ENCODE data around the gene OR7A10. TPM values are rescaled to one million over a fixed set of nuclear protein-coding genes. Genes with fewer than 3 reads are reported as not detected.
A peak's percentile ranks its signal among the peaks of the same experiment; 100 is the strongest.
"Not testable (repeated sequence)": the region's sequence is repeated elsewhere in the genome, so short reads cannot be mapped to it uniquely, and the experiment has no call there.

The OR7A10 gene
- total RNA-seq, 4 donors from 2014 or later, result not detected

- no peak overlapping the region for H3K27ac ChIP-seq (replicated peaks in 1 of 4)
- TF ChIP-seq EP300 (IDR thresholded peaks at IDR 0.05), result no peak
- TF ChIP-seq POLR2A (IDR thresholded peaks at IDR 0.05; ENCODE audit: low read depth), result no peak
- TF ChIP-seq CTCF (IDR thresholded peaks at IDR 0.05), result no peak
- TF ChIP-seq POLR2AphosphoS5 (IDR thresholded peaks at IDR 0.05), result no peak
- no peaks in the 10 kb centered on the region for H3K9me3 ChIP-seq
- H3K27me3 ChIP-seq, result no peaks in the 10 kb centered on the region
- 89% methylated on average over 3 of the region's 3 CpGs for WGBS
- DNase-seq (ENCODE audit: extremely low spot score), result no peak
- H3K4me1 ChIP-seq, result no peaks in the 10 kb centered on the region
- H3K4me3 ChIP-seq, result no peak overlapping the region
- intact Hi-C loops (cut with DNase I), result no loop called here
- no peaks in the 10 kb centered on the region for H3K36me3 ChIP-seq
These were observed 44.0 kb downstream of the OR7A10 start for GRCh38 chr19:14804765-14805164.

- no peaks in the 10 kb centered on the region for H3K36me3 ChIP-seq
- no peaks in the 10 kb centered on the region for H3K4me1 ChIP-seq
- no peak overlapping the region for H3K4me3 ChIP-seq
- H3K27me3 ChIP-seq, result no peaks in the 10 kb centered on the region
- TF ChIP-seq EP300 (IDR thresholded peaks at IDR 0.05), result no peak
- H3K9me3 ChIP-seq, result no peaks in the 10 kb centered on the region
- intact Hi-C loops (cut with DNase I), result no loop called here
- H3K27ac ChIP-seq (replicated peaks in 1 of 4), result no peak overlapping the region
- DNase-seq (ENCODE audit: extremely low spot score), result no peak
- WGBS, result 75% methylated on average over 5 of the region's 5 CpGs
These were observed 50.0 kb downstream of the OR7A10 start for GRCh38 chr19:14798760-14799159.

GRCh38 chr19:14796021-14796420, 52.7 kb downstream of the OR7A10 start:
- DNase-seq (ENCODE audit: extremely low spot score), result peak; percentile 21
- TF ChIP-seq POLR2A (IDR thresholded peaks at IDR 0.05; ENCODE audit: low read depth), result no peak
- no peak for TF ChIP-seq EP300 (IDR thresholded peaks at IDR 0.05)
- TF ChIP-seq CTCF (IDR thresholded peaks at IDR 0.05), result no peak
- TF ChIP-seq POLR2AphosphoS5 (IDR thresholded peaks at IDR 0.05), result no peak
- Histone ChIP-seq H3K9me3 (no peaks in the 10 kb centered on the region), H3K27ac (replicated peaks in 1 of 4) (no peak overlapping the region), H3K4me1 (no peaks in the 10 kb centered on the region), H3K27me3 (no peaks in the 10 kb centered on the region), H3K4me3 (no peak overlapping the region), H3K36me3 (no peaks in the 10 kb centered on the region)
- 92% methylated on average over 11 of the region's 11 CpGs for WGBS
- intact Hi-C loops (cut with DNase I), result no loop called here

- intact Hi-C loops (cut with DNase I), result no loop called here
- TF ChIP-seq EP300 (IDR thresholded peaks at IDR 0.05) (no peak), POLR2A (IDR thresholded peaks at IDR 0.05; ENCODE audit: low read depth) (no peak), CTCF (IDR thresholded peaks at IDR 0.05) (no peak), POLR2AphosphoS5 (IDR thresholded peaks at IDR 0.05) (no peak)
These were observed 53.5 kb downstream of the OR7A10 start for GRCh38 chr19:14795078-14795721.

GRCh38 chr19:14792250-14792649, 56.5 kb downstream of the OR7A10 start:
- H3K36me3 ChIP-seq; DNase-seq (ENCODE audit: extremely low spot score); H3K4me1 ChIP-seq; H3K4me3 ChIP-seq; H3K27me3 ChIP-seq; H3K27ac ChIP-seq (replicated peaks in 1 of 4); intact Hi-C loops (cut with DNase I); H3K9me3 ChIP-seq: not testable (repeated sequence)
- WGBS, result 76% methylated on average over 6 of the region's 6 CpGs

More at GRCh38 chr19:14795078-14795721, 53.5 kb downstream of the OR7A10 start:
- Histone ChIP-seq H3K36me3 (no peaks in the 10 kb centered on the region), H3K4me1 (no peaks in the 10 kb centered on the region), H3K27me3 (no peaks in the 10 kb centered on the region), H3K9me3 (no peaks in the 10 kb centered on the region), H3K4me3 (no peak overlapping the region), H3K27ac (replicated peaks in 1 of 4) (no peak overlapping the region)
- peak; percentile 39 for DNase-seq (ENCODE audit: extremely low spot score)
- WGBS, result 84% methylated on average over 5 of the region's 5 CpGs

Small RNAs within 50 kb of the gene (small RNA-seq; reads per million reads assigned to genes)
- gene AC005255.1 (0 reads per million in 3 donors), gene OR7A18P (0 reads per million in 3 donors)

Other genes with a start within 250 kb of the OR7A10 start
- gene ADGRE3, start 174.1 kb downstream of the OR7A10 start, total RNA-seq, result under 1 TPM in 1 of 4 donors, not detected in 3; 0.50 TPM
- 10 to 100 TPM; 14.5 to 32.9 (median 25.4) TPM for gene ZNF333, start 158.9 kb downstream of the OR7A10 start, total RNA-seq
- 1 to 10 TPM in 3 of 4 donors, under 1 TPM in 1; 0.65 to 6.0 (median 3.0) TPM for gene ADGRE2, start 70.4 kb downstream of the OR7A10 start, total RNA-seq
- under 1 TPM in 1 of 4 donors, not detected in 3; 0.52 TPM for gene OR7A5, start 13.7 kb downstream of the OR7A10 start, total RNA-seq
- under 1 TPM in 2 of 4 donors, not detected in 2; 0.06 TPM for gene OR7C1, start 13.7 kb downstream of the OR7A10 start, total RNA-seq
- not detected for gene OR7A17, start 37.2 kb upstream of the OR7A10 start, total RNA-seq
- gene OR7C2, start 92.6 kb upstream of the OR7A10 start, total RNA-seq, result not detected
- not detected for gene SLC1A6, start 130.9 kb upstream of the OR7A10 start, total RNA-seq
- not detected for gene CASP14, start 200.6 kb upstream of the OR7A10 start, total RNA-seq
- not detected for gene OR1I1, start 233.3 kb upstream of the OR7A10 start, total RNA-seq

Data from esophagus muscularis mucosa (tissue), 4 donors.